NCI-H2081 (cell line): ENCODE data around the gene GPRC5A.

Experiments used
- DNase-seq, 2 experiments: peaks; one replicate each; lab custom pipeline; 2025; lab: John Stamatoyannopoulos, UW

GPRC5A gene

DNA sequence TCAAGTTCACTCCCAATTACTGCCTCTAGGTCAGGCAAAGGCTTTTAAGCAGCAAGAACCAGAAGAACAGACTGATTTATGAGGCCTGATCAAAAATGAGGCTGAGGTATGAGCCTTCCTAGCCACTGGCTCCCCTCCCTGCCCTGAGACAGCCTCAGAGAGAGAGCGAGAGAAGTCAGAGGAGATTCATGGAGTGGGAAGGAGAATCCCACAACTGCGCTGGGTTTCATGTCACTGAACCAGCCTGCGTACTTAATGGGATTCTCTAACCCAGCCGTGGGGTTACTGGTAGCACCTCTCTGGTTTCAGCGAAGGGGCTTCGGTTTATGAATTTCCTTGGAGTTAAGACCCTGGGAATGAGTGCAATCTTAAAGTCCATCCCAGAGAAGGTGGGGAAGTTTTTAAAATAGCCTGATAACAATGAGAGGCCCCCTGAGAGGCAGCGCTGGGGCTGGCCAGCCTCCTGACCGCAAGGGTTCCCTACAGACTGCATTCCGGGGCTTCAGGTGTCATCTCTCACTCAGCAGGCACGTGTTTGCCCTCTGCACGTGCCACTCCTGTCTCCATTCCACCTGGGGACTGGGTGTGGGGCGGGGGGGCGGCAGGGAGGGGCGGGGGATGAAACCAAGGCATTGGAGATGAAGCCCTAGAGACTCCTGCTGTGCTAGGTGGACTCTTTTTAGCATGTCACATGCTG, 6.1 kb upstream of the GPRC5A start:
- no peak for DNase-seq

DNA sequence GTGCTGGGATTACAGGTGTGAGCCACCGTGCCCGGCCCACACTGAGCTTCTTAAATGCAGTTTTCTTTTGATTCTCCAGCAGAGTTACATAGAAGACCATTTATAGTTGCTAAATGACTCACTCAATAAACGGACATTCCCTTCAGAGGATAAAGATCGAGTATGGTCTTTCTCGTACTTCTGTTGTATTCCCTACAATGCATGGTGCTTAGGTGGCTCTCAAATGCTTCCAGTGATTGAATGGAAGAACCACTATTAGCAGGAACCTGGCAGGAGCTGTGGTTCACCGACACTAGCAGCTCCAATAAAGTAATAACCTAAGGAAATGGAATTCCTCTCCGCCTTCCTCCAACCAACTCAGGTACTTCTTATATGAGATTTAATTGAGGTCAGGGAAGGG, 3.9 kb upstream of the GPRC5A start:
- DNase-seq: no peak

DNA sequence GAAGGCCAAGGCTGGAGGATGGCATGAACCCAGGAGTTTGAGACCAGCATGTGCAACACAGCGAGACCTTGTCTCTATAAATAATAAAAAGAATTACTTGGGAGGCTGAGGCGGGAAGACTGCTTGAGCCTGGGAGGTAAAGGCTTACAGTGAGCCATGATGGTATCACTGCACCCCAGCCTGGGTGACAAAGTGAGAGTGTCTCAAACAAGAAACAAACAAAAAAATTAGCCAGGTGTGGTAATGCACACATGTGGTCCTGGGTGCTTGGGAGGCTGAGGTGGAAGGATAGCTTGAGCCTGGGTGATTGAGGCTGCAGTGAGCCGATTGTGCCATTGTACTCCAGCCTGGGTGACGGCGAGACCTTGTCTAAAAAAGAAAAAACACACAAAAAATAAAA, 1.7 kb upstream of the GPRC5A start:
- no peak for DNase-seq

DNA sequence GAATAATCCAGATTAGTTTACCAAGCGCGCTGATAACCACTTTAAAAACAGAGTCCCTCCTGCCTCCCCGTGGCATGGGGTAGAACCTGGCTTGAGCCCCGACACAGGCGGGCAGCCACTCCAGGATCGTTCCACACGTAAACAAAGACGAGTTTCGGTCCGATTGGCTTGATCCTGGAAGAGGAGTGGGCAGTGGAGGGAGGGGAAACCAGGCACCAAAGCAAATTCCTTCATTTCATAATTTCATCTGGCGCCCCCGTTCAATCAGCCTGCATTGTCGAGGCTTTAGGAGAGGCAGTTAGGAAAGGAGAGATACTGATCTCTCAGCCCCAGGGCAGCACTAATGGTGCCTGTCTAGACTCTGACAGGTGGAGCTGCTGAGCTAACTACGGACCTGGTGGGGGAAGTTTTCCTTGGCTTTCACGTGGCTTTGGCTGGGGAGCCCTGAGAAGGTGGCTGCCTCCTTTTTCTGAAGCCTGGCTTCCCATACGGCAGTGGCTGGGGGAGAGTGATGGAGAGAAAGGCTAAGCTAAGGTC, 751 bp upstream of the GPRC5A start:
- peak; percentile 42 to 52 for DNase-seq

DNA sequence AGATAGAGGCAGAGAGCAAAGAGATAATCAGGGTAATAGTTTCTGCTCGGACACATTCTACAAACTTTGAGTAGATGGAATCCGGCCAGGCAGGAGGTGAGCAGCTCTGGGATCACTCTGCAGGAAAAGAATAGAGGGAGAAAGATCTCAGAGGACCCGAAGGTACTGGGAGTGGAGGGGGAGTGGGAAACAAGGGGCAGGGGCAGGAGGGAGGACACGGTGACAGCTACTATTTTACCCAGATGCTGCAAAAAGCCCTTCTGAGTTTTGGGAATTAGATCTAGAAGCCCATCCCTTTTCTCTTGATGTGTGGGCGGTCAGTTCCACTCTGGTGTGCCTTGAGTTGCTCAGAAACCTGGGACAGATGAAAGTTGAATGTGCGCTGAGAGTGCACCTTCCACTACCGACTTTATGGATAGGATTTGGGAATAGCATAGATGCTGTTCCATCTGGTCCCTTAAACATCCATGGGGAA, 556 bp downstream of the GPRC5A start:
- no peak for DNase-seq

DNA sequence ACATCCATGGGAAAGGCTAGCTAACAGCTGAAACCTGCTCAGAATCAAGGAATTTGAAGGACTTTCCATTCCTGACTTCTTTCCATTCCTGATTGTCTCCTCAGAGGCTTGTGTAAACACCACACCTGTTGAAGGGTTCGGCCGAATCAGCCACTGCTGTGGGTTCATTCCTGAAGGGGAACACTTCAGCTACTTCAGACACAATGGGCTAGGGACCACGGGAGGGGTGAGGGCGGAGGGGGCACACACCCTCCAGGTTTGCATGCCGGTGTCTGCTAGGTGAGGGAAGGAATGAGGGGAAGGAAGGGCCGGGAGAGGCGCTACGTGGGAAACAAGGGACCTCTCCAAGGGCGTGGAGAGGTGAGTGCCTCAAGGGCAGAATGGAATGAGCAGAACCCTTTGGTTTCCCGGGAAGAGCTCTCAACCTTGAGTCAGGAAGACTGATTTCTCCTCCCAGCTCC, 1.3 kb downstream of the GPRC5A start:
- no peak for DNase-seq

DNA sequence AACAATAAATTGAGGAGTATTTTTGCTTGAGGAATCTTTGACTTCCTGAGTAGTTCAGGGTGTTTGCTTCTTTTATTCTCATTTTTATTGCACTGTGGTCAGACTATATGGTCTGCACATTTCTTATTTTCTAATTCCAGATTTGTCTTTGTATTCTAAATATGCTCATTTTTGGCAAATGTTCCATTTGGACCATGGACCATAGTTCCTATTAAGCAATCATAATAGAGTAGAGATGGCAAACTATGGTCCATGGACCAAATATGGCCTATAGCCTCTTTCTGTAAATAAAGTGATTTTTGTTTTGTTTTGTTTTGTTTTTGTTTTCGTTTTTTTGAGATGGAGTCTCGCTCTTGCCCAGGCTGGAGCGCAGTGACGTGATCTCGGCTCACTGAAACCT, 2.1 kb downstream of the GPRC5A start:
- no peak for DNase-seq

DNA sequence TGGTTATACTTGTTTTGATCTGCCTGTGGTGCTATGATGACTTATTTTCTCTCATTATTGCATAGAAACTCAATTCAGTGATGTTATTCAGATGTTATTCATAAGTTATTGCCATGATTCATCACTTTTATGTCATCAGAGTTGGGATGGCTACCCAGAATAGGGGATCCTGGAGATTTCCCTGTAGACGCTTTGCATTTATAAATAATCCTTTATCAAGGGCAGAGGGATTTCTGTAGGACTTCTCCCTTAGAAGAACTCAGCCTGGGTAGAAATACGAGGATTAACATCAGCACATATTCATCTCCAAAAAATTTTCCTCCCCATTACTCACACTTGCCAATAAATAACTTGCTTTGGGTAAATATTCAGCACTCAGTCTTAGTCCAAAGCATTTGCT, 4.9 kb downstream of the GPRC5A start:
- no peak for DNase-seq

DNA sequence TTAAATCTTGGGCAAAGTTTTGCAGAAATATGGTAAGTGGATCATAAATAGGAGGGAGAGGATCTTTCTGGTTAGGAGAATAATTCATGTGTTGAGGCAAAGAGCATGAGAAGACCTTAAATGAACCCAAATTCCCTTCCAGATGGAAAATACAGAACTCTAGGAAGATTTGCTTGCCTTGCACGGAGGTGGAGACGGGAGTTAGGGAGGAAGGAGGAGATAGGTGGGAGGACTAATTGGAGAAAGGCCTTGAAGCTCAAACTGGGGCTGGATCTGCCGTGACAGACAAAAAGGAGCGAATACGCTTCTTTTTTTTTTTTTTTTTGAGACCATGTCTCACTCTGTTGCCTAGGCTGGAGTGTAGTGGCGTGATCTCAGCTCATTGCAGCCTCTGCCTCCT, 5.9 kb downstream of the GPRC5A start:
- no peak for DNase-seq

DNA sequence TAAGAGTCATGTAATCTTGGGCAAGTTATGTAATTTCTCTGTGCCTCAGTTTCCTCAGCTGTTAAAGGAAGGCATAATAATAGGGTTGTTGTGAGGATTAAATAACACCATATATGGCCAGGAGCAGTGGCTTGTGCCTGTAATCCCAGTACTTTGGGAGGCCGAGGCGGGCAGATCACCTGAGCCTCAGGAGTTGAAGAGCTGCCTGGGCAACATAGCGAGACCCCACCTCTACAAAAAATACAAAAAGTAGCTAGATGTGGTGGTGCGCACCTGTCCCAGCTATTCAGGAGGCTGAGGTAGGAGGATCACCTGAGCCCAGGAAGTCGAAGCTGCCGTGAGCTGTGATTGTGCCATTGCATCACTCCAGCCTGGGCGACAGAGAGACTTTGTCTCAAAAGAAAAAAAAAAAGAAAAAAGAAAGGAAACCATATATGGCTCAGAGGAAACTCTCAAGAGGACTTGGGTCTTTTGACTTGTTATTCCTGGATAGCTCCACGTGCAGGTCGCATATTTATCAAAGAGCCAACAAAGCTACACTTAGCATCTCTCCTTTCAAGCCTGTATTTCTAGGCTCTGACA, 6.9 kb downstream of the GPRC5A start:
- no peak for DNase-seq

DNA sequence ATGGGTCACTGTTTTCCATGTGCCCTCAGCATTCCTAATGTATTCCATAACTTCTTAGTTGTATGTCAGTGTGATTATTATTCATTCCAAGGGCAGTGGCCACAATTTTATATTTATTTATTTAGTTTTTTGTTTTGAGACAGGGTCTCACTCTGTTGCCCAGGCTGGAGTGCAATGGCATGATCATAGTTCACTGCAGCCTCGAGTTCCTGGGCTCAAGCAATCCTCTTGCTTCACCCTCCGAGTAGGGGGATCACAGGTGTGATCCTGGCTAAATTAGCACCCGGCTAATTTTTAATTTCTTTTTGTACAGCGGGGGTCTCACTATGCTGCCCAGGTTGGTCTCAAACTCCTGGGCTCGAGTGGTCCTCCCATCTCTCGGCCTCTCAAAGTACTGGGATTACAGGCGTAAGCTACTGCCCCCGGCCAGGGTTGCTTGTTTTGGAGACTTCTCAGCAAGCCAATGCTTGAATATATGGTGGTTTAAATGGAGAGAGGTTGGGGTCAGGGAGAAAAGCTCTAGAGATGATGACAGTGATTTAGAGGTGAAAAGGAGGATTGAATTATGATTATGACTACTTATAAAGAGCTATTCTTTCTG, 7.6 kb downstream of the GPRC5A start:
- DNase-seq: no peak

DNA sequence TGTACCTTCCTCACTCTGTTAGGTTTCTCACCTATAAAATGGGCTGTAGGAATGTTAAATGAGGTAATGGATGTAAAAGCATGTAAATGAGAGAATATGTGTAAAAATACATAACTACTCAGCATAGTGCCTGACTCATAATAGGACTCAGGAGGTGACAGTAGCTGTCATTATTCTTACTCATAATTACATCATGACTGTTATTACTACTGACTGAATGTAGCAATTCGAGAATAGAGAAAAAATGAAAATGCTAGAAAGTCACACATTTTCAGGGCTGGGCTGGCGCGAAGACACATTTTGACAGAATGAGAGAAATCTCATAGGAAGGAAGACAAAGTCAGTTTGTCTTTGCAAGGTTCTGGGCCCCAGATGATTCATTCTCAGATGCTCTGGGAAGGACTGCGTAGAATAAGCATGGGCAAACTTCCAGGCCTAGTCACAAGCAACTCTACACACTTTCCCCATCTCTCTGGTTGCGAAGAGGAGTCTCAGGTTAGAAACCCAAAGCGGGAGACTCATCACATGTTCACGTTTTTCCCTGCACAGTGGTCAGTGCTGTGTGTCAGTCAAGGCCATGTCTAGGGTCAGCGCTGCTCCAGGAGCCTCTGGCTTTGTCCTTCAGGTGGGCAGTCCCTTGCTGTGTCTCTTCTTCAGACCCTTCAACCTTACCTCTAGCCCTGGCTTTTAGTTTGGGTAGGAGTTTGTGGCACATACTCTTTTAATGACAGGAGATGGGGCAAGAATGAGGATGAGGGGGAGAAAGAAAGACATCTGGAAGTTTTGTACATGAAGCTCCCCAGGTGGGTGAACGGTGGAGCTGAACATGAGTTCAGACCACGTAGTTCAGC, 8.4 kb downstream of the GPRC5A start:
- DNase-seq: no peak

DNA sequence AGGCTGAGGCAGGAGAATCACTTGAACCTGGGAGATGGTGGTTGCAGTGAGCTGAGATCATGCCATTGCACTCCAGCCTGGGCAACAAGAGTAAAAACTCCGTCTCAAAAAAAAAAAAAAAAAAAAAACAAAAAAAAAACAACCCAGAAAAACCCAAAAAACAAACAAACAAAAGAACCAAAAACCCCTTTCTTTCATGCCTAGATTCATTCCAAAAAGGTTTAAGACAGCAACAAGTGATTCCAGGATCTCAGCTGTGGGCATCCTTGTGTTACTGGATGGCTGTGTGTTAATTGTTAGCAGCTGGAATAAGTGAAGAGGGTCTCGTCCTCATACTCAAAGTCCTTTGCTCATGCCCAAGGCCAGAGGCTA, 9.4 kb downstream of the GPRC5A start:
- no peak for DNase-seq

DNA sequence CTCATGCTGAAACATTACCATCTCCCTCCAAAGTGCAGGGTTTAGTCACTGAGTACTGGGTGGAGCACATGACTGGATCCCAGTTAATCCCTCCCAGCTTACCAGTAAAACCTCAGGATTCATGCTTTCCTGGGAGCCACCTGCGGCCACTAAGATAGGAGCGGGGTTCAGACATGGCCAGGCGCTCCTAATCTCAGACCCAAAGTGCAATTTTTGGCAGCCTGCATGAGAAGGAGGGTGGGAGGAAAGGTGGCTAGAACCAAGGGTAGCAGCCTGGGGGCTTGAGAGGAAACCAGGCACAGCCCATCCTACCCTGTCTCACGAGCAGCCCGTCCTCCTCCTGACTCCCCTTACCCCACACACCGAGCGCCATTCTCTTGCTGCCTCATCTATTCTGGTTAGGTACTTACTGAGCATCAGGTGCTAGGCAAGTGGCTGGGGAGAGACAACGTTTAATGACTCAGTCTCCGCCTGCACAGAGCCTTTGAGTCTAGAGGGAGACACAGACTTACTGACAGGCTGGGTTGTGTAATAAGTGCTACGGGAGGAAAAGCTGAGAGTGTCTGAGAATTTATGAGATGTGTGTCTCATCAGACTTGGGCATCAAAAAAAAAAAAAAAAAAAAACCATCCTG, 9.9 kb downstream of the GPRC5A start:
- DNase-seq: no peak

DNA sequence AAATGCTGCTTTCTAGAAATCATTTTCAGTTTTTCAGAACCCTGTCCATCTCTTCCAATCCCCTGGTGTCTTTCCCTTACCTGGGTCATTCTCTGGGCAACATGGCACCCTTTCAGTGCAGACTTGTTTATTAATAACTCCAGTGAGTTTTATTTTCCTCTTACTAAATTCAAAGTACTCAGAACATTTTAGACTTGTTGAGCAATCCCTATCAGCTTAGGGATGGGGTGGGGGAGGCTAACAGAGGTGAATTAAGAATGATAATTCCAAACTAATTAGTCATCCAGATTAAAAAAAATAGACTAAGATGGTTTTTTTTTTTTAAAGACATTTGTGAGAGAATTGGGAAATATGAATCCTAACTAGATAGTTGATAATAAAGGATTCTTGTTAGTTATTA, 10.7 kb downstream of the GPRC5A start:
- no peak for DNase-seq

DNA sequence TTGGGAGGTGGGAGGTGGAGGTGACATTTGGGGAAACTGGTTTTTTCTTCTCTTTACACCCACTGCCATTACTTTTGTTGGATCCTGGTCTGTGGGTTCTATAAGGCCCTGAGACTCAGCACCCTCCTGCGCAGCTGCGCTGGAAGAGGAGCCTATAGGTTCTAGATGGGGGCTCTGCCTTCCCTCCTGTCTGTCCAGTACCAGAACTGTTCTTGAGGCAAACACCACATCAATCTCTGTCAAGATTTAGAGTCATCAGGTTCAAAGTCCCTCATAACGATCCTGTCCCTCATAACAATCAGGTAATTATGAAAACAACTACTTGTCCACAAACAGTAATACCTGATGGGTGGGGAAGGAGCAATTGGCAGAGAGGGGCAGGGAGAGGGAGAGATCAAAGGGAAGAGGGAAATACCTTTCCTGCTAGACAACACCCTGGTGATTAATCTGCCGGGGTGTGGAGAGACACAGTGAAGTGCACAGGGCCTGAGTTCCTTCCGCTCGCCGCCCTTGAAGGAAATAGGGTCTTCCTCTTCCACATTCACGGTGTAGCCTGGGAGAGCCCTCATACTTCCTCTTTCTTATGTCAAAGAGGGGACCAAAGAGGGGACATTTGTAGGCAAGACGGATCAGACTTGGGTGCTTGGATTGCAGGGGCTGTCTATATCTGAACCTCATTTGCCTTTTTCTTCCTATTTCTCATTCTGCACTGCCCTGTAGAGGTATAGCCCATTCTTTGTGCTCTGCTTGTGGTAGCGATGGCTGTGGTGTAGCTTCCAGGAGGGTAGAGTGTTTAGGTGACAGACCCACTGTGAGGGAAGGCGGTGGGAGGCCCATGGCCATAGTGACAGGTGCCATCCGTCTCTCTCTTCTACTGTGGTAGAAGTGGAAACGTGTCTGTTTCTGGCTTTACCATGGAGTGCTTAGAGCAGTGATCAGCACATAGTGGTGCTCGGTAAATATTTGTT, 12.6 kb downstream of the GPRC5A start:
- no peak for DNase-seq

DNA sequence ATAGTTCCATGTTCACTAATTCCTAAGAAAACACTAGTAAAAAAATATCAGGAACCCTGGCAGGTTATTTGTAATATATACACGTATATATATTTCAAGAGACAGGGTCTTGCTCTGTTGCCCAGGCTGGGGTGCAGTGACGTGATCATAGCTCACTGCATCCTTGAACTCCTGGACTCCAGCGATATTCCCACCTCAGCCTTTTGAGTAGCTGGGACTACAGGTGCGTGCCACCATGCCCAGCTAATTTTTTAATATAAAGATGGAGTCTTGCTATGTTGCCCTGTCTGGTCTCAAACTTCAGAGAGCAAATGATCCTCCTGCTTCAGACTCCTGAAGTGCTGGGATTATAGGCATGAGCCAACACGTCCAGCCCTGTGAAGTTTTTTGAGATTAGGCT, 16.2 kb downstream of the GPRC5A start:
- no peak for DNase-seq

DNA sequence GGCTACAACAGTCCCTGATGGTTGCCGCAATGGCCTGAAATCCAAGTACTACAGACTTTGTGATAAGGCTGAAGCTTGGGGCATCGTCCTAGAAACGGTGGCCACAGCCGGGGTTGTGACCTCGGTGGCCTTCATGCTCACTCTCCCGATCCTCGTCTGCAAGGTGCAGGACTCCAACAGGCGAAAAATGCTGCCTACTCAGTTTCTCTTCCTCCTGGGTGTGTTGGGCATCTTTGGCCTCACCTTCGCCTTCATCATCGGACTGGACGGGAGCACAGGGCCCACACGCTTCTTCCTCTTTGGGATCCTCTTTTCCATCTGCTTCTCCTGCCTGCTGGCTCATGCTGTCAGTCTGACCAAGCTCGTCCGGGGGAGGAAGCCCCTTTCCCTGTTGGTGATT, 16.9 kb downstream of the GPRC5A start:
- no peak for DNase-seq

DNA sequence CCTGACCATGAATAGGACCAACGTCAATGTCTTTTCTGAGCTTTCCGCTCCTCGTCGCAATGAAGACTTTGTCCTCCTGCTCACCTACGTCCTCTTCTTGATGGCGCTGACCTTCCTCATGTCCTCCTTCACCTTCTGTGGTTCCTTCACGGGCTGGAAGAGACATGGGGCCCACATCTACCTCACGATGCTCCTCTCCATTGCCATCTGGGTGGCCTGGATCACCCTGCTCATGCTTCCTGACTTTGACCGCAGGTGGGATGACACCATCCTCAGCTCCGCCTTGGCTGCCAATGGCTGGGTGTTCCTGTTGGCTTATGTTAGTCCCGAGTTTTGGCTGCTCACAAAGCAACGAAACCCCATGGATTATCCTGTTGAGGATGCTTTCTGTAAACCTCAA, 17.3 kb downstream of the GPRC5A start:
- no peak for DNase-seq

DNA sequence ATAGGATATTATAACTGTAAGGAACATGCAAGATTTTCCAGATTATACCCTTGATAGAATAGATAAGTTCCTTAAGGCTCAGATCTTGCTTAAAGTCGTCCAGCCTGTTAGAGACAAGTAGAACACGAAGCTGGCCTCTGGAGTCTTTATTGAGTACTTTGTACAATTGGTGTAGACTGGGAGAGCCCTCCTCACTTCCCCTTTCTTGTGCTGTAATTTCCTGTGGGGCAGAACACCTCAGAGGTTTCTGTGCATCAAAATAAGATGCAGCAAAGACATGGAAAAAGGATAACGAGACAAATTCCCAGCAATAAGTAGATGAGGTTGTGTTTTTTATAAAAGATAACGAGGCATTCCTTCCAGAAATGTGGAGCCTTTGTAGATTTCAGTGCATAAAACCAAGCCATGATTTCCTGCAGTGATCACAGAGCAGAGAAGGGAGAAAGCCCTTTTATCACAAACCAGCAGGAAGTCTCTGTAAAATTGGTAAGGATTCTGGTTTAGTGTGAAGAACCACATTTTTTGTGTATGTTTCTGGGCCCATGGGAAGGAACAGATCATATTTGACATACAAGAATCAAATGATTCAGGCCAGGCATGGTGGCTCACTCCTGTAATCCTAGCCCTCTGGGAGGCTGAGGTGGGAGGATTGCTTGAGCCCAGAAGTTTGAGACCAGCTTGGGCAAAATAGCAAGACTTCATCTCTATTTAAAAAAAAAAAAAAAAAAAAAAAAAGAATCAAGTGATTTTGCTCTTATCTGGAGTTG, 18.0 kb downstream of the GPRC5A start:
- no peak for DNase-seq
